Cerebellar nuclear complex (tissue), 1 donor: ENCODE measurements around the gene KAZALD1.

Experiments
- DNase-seq, 2 experiments: peaks; one replicate each; lab custom pipeline; 2025; lab: John Stamatoyannopoulos, UW

Gene KAZALD1

DNA sequence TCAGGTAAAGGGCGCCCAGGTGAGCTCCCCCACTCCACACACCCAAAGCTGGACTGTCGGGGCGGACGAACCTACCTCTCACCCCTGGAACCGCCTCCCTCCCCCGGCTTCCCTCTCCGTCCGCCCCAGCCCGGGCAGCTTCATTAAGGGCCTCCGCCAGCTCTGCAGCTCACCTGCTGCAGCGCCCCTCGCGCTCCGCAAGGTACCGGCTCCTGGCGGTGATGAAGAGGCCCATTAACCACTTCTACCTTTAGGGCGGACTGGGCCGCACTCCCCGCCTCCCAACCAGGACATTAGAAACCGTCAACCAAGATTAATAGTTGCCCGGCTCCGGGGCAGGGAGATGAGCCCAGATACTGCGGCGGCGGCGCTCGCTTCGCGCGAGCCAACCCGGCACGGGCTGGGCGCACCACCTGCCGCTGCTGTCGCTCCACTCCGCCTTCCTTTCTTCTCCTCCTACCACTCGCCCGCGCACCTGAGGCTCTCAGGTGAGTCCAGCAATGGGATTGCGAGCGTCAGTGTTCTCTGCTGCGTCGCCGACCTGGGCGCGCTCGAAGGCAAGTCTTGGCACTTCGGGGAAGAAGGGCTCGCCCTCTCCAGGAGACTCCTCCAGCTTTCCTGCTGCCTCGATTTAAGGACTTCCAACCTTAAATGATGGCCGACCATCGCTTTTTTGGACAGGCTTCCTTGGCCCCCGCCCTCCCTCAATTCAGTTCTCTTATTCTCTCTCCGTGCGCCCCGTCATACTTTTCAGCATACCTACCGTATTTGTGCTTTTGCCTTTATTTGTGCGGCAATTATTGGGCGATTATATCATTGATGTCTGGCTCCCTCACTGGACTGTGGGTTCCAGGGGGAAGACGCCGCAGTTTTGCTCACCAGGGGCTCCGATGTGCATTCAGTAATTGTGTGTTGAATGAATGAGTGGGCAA lies 13.6 kb upstream of the KAZALD1 start:
- no peak for DNase-seq

DNA sequence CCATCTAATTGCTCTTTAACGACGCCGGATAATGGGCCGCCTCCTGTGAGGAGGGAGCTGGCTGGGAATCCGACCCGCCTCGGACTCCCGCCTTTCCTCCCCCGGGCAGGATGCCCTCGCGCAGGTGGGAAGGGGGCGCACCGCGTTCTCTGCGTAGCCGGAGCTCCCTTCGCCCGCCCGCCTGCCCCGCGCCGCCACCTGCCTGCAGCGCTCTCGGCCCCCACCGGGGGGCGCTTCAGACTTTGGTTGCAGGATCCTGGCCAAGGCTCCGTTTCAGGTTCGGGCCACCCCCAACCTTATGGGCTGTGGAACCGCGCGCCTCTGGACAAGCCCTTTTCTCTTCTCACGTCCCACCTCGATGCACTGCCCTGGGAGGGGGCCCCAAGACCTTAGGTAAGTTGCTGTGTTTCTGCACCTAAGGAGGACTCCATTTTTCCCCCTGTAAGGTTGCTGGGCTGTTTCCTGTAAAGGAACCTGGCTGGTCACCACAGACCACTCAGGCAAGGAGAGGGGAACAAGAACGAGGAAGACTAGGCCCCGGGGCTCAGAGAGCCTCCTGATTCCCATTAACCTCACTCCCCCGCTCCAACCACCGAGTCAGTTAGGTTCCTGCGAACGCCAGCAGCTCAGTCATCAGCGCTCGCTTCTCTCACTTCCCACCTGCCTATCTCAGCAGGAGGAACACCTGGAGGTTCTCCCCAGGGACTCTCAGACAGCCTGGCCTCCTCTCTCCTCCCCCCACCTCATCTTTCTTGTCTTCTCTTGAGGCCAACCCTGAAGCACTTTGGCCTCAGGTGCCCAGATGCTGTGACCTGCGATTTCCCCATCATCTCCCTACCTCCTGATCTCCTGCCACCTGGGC lies 11.3 kb upstream of the KAZALD1 start:
- DNase-seq: no peak

DNA sequence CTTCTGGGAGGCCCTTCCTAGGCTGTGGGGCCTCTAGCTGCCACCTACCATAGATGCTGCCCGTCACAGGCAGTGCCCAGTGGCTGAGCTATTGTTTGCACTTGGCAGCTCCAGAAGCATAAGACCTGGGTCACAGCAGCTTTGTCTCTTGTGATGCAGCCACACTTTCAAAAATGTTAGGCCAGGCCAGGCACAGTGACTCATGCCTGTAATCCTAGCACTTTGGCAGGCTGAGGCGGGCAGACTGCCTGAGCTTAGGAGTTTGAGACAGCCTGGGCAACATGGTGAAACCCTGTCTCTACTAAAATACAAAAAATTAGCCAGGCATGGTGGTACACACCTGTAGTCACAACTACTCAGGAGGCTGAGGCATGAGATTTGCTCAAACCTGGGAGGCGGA lies 9.5 kb upstream of the KAZALD1 start:
- DNase-seq: no peak

GRCh38 chr10:101053516-101053915 lies 8.3 kb upstream of the KAZALD1 start:
- no peak for DNase-seq

GRCh38 chr10:101054351-101054750 lies 7.4 kb upstream of the KAZALD1 start:
- DNase-seq: no peak

DNA sequence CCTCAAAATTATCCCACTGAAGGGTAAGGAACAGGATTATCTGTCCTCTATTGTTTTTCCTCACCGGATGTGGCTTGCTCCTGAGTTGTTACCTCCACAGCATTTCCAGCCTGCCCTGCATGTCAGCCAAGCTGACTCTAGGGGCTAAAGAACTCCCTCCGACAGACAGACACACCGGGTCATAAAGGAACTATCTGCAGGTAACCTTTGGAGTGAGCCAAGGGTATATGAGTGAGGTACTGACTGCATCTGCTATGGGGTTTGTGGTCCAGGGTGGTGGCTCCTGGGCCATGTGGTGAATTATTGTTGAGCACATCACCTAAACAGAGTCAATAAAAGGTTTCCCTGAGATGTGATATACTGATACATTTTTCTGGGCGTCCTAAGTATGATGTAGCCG lies 6.9 kb upstream of the KAZALD1 start:
- no peak for DNase-seq

- no peak for DNase-seq
Observed at GRCh38 chr10:101055411-101055810, 6.4 kb upstream of the KAZALD1 start.

DNA sequence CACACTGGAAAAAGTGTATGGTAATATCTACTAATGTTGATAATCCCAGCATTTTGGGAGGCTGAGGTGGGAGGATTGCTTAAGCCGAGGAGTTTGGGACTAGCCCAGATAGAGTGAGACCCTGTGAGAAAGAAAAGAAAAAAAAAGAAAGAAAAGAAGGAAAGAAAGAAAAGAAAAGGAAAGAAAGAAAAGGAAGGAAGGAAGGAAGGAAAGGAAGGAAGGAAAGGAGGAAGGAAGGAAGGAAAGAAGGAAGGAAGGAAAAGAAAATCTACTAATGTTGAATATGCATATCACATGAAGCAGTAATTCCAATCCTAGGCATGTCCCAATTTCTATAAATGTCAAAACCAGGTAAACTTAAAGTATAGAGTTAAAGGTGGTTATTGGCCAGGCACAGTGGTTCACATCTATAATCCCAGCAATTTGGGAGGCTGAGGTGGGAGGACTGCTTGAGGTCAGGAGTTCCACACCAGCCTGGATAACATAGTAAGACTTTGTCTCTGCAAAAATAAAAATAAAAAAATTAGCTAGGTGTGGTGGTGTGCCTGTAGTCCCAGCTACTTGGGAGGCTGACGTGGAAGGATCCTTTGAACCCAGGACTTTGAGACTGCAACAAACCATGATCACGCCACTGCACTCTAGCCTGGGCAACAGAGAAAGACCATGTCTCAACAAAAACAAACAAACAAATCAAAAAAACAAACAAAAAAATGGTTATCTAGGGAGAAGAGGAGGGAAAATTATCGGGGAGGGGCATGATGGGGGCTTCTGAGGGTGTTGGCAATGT lies 5.2 kb upstream of the KAZALD1 start:
- DNase-seq: no peak

DNA sequence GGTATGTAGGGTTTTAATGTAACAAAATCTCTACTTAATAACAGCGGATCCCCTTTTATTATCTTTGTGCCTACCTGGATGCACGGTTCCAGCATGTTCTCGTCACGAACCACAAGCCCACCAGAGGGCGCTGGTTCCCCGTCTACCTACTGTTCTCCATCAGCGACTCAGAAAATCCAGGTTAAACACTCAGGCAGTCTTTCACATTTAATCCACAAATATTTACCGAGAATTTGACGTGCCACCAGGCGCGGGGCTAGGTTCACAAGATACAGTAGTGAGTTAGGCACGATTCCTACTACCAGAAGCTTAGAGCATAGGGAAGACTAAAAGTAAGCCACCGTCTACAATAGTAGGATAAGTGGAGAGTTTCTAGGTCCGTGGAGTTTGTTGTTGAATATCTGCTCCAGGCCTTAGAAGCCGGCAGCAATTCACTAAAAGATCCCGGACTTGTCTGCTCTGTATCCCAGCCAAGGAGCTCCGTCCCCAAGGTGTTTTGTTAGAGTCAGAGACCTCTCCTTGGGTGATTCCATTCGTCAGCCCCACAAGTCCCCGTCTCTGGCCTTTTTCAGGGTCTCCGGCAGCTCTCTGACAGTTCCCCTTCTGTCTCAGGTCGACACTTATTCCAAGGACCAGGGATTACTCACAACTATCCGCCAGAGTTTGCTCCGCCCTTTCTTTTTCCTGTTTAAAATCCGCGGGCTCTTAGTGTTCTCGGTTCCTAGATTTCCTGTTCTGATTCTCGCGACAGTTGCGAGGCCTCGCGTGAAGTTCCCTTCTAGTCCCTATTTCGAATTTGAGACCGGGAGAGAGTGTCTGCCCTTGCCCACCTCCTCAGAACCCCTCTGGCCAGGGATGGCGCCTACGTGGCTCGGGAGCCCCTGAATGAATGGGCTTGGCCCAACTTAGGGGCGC lies 1.5 kb upstream of the KAZALD1 start:
- peak in 1 of 2 experiments; percentile 55 for DNase-seq

- DNase-seq: peak in 1 of 2 experiments; percentile 55
Observed at GRCh38 chr10:101060951-101061623, 702 bp upstream of the KAZALD1 start.

- DNase-seq: no peak
Observed at GRCh38 chr10:101062232-101063049, 652 bp downstream of the KAZALD1 start.

DNA sequence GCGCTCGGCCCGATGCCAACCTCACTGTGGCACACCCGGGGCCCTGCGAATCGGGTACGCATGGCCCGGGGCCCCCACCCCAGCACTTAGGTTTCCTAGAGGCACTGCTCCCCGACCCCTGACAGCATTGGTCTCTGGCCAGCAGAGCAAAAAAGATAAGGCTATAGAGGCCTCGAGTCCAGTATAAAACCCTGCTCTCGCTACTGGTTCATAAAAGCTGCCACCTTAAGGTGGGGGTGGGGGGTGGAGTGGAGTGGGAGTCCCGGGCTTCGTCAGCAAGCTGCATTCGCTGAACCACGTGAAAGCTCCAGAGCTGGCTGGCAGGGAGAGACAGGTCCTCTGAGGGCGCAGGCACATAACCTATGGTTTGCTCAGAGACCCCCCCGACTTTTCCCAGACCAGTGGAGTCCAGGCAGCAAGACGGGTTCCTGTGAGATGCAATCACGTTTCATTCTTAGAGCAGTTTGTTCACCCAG lies 1.3 kb downstream of the KAZALD1 start:
- no peak for DNase-seq

- DNase-seq: no peak
Observed at GRCh38 chr10:101063548-101064414, 2.0 kb downstream of the KAZALD1 start.

DNA sequence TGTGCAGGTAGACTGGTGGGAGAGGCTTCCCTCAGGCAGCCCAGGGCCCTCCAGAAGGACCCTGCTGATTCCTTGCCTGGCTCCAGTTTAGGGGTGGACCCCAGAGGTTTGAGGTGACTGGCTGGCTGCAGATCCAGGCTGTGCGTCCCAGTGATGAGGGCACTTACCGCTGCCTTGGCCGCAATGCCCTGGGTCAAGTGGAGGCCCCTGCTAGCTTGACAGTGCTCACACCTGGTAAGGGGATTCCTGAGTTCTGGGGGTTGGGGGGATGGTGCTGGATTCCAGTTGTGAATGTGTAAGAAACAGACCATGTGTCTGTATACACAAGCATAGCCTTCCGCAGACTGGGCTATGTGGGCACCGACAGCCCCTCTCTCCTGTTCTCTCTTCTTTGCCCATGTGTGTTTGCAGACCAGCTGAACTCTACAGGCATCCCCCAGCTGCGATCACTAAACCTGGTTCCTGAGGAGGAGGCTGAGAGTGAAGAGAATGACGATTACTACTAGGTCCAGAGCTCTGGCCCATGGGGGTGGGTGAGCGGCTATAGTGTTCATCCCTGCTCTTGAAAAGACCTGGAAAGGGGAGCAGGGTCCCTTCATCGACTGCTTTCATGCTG lies 2.7 kb downstream of the KAZALD1 start:
- no peak for DNase-seq

GRCh38 chr10:101065481-101066145 lies 3.8 kb downstream of the KAZALD1 start:
- no peak for DNase-seq

- no peak for DNase-seq
Observed at GRCh38 chr10:101066146-101066895, 4.5 kb downstream of the KAZALD1 start.
